H1 (cell line): ENCODE data around the gene CACUL1. TPM values are rescaled to one million over a fixed set of nuclear protein-coding genes. Genes with fewer than 3 reads are reported as not detected.

Experiments
- CTCF ChIA-PET: fragments of 300-600 bp; sonication (Branson Sonifier 250); formaldehyde crosslinking; loops from one replicate; lab custom pipeline; 2021; ENCODE audit not compliant: partially characterized antibody; lab: Charles Lee
- POLR2A ChIA-PET: fragments of 300-600 bp; sonication (Branson Sonifier 250); formaldehyde crosslinking; loops from one replicate; lab custom pipeline; 2021; ENCODE audit warnings: inconsistent platforms; ENCODE audit not compliant: partially characterized antibody; lab: Charles Lee
- DNase-seq, 2 experiments: peaks; one replicate each; pipeline versions ENCODE4 v3.0.0 to v3.0.0-alpha.2; 2010 to 2022; ENCODE audit warnings: low spot score in 2 of 2, low read depth in 1 of 2, mixed read lengths in 1 of 2
- FAIRE-seq: peaks from 2 replicates; lab custom pipeline; 2011; peaks lifted over from hg19 to GRCh38; lab: Jason Lieb, UNC
- H2AFZ ChIP-seq: 2 replicates; pipeline ENCODE4 v1.8.1; 2012; ENCODE audit warnings: low read length, inconsistent platforms
- H2AK5ac ChIP-seq: 2 replicates; pipeline ENCODE4 v1.6.1; 2013; ENCODE audit warnings: low read depth, low read length
- H2BK120ac ChIP-seq: replicated peaks from 2 replicates; pipeline ENCODE3; 2013; ENCODE audit warnings: low read depth, low read length, inconsistent platforms
- H2BK12ac ChIP-seq: 2 replicates; pipeline ENCODE4 v1.6.1; 2013; ENCODE audit warnings: low read depth, low read length
- H2BK15ac ChIP-seq: 2 replicates; pipeline ENCODE4 v1.6.1; 2013; ENCODE audit warnings: low read length
- H2BK20ac ChIP-seq: 2 replicates; pipeline ENCODE4 v1.6.1; 2013; ENCODE audit warnings: low read length
- H2BK5ac ChIP-seq: 2 replicates; pipeline ENCODE4 v1.6.1; 2013; ENCODE audit warnings: low read depth, low read length
- H3K14ac ChIP-seq: 2 replicates; pipeline ENCODE4 v1.6.1; 2013; ENCODE audit warnings: inconsistent platforms; ENCODE audit not compliant: insufficient read length
- H3K18ac ChIP-seq: 2 replicates; pipeline ENCODE4 v1.6.1; 2013; ENCODE audit warnings: low read length; ENCODE audit errors: extremely low read depth
- H3K23ac ChIP-seq: 2 replicates; pipeline ENCODE4 v1.6.1; 2013; ENCODE audit warnings: inconsistent platforms; ENCODE audit not compliant: insufficient read length
- H3K23me2 ChIP-seq: 2 replicates; pipeline ENCODE4 v1.6.1; 2013; ENCODE audit warnings: low read depth, low read length
- H3K27ac ChIP-seq: 2 replicates; pipeline ENCODE4 v1.6.1; 2011; ENCODE audit warnings: low read depth, low read length, inconsistent platforms
- H3K27me3 ChIP-seq, 4 experiments: replicated peaks in 1 of 4; 1 replicate in 1 of 4; 2 replicates in 3 of 4; pipeline versions ENCODE4 v1.6.1 to v1.8.1; 2011 to 2013; ENCODE audit warnings: low read length in 3 of 4, mild to moderate bottlenecking in 3 of 4, inconsistent platforms in 2 of 4, mixed read lengths in 2 of 4, moderate library complexity in 1 of 4; ENCODE audit not compliant: control insufficient read depth in 3 of 4, insufficient read depth in 3 of 4; ENCODE audit errors: extremely low read depth in 1 of 4
- H3K36me3 ChIP-seq, 4 experiments: 2 replicates each; pipeline versions ENCODE4 v1.6.1 to v1.8.1; 2011 to 2013; ENCODE audit warnings: mild to moderate bottlenecking in 4 of 4, low read length in 3 of 4, moderate library complexity in 2 of 4, control low read depth in 1 of 4, inconsistent platforms in 1 of 4; ENCODE audit not compliant: insufficient read depth in 4 of 4, control insufficient read depth in 2 of 4
- H3K4ac ChIP-seq: replicated peaks from 2 replicates; pipeline ENCODE3; 2013; ENCODE audit warnings: low read length, low read depth, mixed read lengths, inconsistent platforms; ENCODE audit not compliant: insufficient read length
- H3K4me1 ChIP-seq, 4 experiments: replicated peaks in 1 of 4; 1 replicate in 1 of 4; 2 replicates in 3 of 4; pipeline versions ENCODE4 v1.6.1 to v1.8.1; 2011 to 2013; ENCODE audit warnings: low read length in 3 of 4, inconsistent platforms in 2 of 4, mixed read lengths in 1 of 4; ENCODE audit not compliant: insufficient read depth in 4 of 4, control insufficient read depth in 3 of 4
- H3K4me2 ChIP-seq, 2 experiments: 2 replicates each; pipeline versions ENCODE4 v1.6.1 to v1.8.1; 2011 to 2013; ENCODE audit warnings: low read depth in 2 of 2, low read length in 2 of 2, control low read depth in 1 of 2, inconsistent platforms in 1 of 2, mild to moderate bottlenecking in 1 of 2; ENCODE audit not compliant: insufficient read depth in 1 of 2
- H3K4me3 ChIP-seq, 4 experiments: fragments of 200-600, 300-600 bp in 1 of 4; sonication (generic), shearing (Covaris generic), sonication (Bioruptor Twin) in 1 of 4; 2 replicates each; pipeline versions ENCODE4 v1.5.1 to v1.8.1; 2011 to 2016; ENCODE audit warnings: low read length in 4 of 4, low read depth in 3 of 4, control low read depth in 2 of 4, inconsistent platforms in 2 of 4, mild to moderate bottlenecking in 2 of 4, mixed read lengths in 1 of 4, moderate library complexity in 1 of 4; ENCODE audit not compliant: insufficient read depth in 2 of 4; ENCODE audit errors: extremely low read depth in 1 of 4
- H3K56ac ChIP-seq: replicated peaks from 2 replicates; pipeline ENCODE3; 2013; ENCODE audit warnings: low read depth, mild to moderate bottlenecking, mixed read lengths, low read length, inconsistent platforms; ENCODE audit not compliant: insufficient read length
- H3K79me1 ChIP-seq: 2 replicates; pipeline ENCODE4 v1.6.1; 2013; ENCODE audit warnings: low read depth, low read length, control low read depth
- H3K79me2 ChIP-seq, 2 experiments: 2 replicates each; pipeline versions ENCODE4 v1.6.1 to v1.8.1; 2012 to 2013; ENCODE audit warnings: low read length in 2 of 2, mild to moderate bottlenecking in 2 of 2, inconsistent platforms in 1 of 2; ENCODE audit not compliant: insufficient read depth in 2 of 2, control insufficient read depth in 1 of 2
- H3K9ac ChIP-seq, 4 experiments: replicated peaks in 1 of 4; 1 replicate in 1 of 4; 2 replicates in 3 of 4; pipeline versions ENCODE4 v1.6.1 to v1.8.1; 2011 to 2013; ENCODE audit warnings: low read depth in 3 of 4, low read length in 3 of 4, control low read depth in 2 of 4, mild to moderate bottlenecking in 2 of 4, moderate library complexity in 2 of 4, inconsistent platforms in 1 of 4; ENCODE audit errors: extremely low read depth in 1 of 4
- H3K9me3 ChIP-seq, 2 experiments: 2 replicates each; pipeline versions ENCODE4 v1.6.1 to v1.8.1; 2012 to 2013; ENCODE audit warnings: mild to moderate bottlenecking in 2 of 2, moderate library complexity in 2 of 2, control low read depth in 1 of 2, inconsistent platforms in 1 of 2, low read depth in 1 of 2, low read length in 1 of 2, mixed read lengths in 1 of 2; ENCODE audit not compliant: insufficient read depth in 2 of 2
- H4K20me1 ChIP-seq, 2 experiments: replicated peaks in 1 of 2; 2 replicates each; pipeline versions ENCODE3 to v1.8.1; 2011 to 2013; ENCODE audit warnings: inconsistent platforms in 2 of 2, low read length in 2 of 2, mild to moderate bottlenecking in 1 of 2; ENCODE audit not compliant: insufficient read depth in 2 of 2, control insufficient read depth in 1 of 2
- H4K5ac ChIP-seq: 2 replicates; pipeline ENCODE4 v1.6.1; 2013; ENCODE audit warnings: low read length, low read depth, mixed read lengths, inconsistent platforms; ENCODE audit not compliant: insufficient read length
- H4K8ac ChIP-seq: 2 replicates; pipeline ENCODE4 v1.8.0; 2013; ENCODE audit warnings: mild to moderate bottlenecking, moderate library complexity, low read length, inconsistent platforms; ENCODE audit not compliant: insufficient read depth; ENCODE audit errors: extremely low read depth
- H4K91ac ChIP-seq: replicated peaks from 2 replicates; pipeline ENCODE3; 2013; ENCODE audit warnings: low read length, mixed read lengths, inconsistent platforms; ENCODE audit not compliant: insufficient read length
- ATF2 ChIP-seq: IDR thresholded peaks from 2 replicates; pipeline ENCODE4 v1.6.1; 2012; ENCODE audit warnings: low read length, inconsistent platforms
- CEBPB ChIP-seq: IDR thresholded peaks from 2 replicates; pipeline ENCODE4 v1.6.1; 2012; ENCODE audit warnings: low read depth, low read length
- CHD1 ChIP-seq: IDR thresholded peaks from 2 replicates; pipeline ENCODE4 v1.6.1; 2012; ENCODE audit warnings: low read depth, low read length, improper control_type of control experiment
- FOSL1 ChIP-seq: IDR thresholded peaks from 2 replicates; pipeline ENCODE4 v1.6.1; 2011; ENCODE audit warnings: mild to moderate bottlenecking, low read depth, low read length, moderate library complexity; ENCODE audit not compliant: insufficient read depth
- GTF2F1 ChIP-seq: IDR thresholded peaks from 2 replicates; pipeline ENCODE4 v1.6.1; 2012; ENCODE audit warnings: low read depth, low read length, improper control_type of control experiment, borderline replicate concordance
- KDM5A ChIP-seq: fragments of 200-600 bp; IDR thresholded peaks from 2 replicates; pipeline ENCODE4 v1.7.1; 2012; ENCODE audit warnings: mild to moderate bottlenecking, low read length, inconsistent platforms, mixed read lengths
- RAD21 ChIP-seq, 2 experiments: IDR thresholded peaks in 1 of 2; conservative IDR thresholded peaks in 1 of 2; 2 replicates each; pipeline ENCODE4 v1.6.1; 2011; ENCODE audit warnings: low read depth in 2 of 2, low read length in 2 of 2, improper control_type of control experiment in 1 of 2, inconsistent platforms in 1 of 2, mild to moderate bottlenecking in 1 of 2, moderate library complexity in 1 of 2
- SIRT6 ChIP-seq: IDR thresholded peaks from one replicate; pipeline ENCODE4 v1.7.1; 2012; ENCODE audit warnings: low read length, inconsistent platforms
- SIX5 ChIP-seq: IDR thresholded peaks from 2 replicates; pipeline ENCODE4 v1.6.1; 2011; ENCODE audit warnings: mild to moderate bottlenecking, low read depth, low read length
- YY1 ChIP-seq: IDR thresholded peaks from 2 replicates; pipeline ENCODE4 v1.6.1; 2011; ENCODE audit warnings: low read depth, mild to moderate bottlenecking, low read length
- WGBS, 2 experiments: shearing (Covaris generic) in 1 of 2; methylation state at CpG; one replicate each; pipeline versions ENCODE4 v1.1.6 to v1.1.7; 2013 to 2015; ENCODE audit warnings: low lambda C conversion rate in 2 of 2, mixed read lengths in 2 of 2, inconsistent platforms in 1 of 2, low coverage in 1 of 2, missing lambda C conversion rate in 1 of 2; ENCODE audit not compliant: insufficient replicate concordance in 2 of 2, insufficient coverage in 1 of 2, insufficient read length in 1 of 2; ENCODE audit errors: extremely low coverage in 1 of 2, missing lambda C conversion rate in 1 of 2; 5-methylcytosine and 5-hydroxymethylcytosine counted together
- polyA plus RNA-seq, 7 experiments: library from polyadenylated mRNA; depleted of rRNA in 3 of 7; stranded (reverse) in 5 of 7; unstranded in 2 of 7; fragments of >200 nt in 5 of 7; fragments of 200-250 nt in 2 of 7; gene quantifications; 1 replicate in 5 of 7; 2 replicates in 1 of 7; 4 replicates in 1 of 7; pipeline versions ENCODE4 v1.2.1 to v1.2.3, GENCODE V29; 2011 to 2013; ENCODE audit warnings: missing spikeins in 2 of 7, mixed read lengths in 2 of 7
- total RNA-seq: library from RNA; stranded (reverse); fragmentation: NEBNext Ultra II Directional; extraction: Animal tissue kit (Norgen Biotek cat#: 25700); gene quantifications from 2 replicates; pipeline ENCODE4 v1.2.1, GENCODE V29; 2021

The CACUL1 gene
- total and polyA plus RNA-seq, 2 of the 8 experiments (the other 6 are each of a cell fraction or from before 2014, with no cell fraction given), result 6.5 to 34.2 TPM

- Histone ChIP-seq H3K27ac (no peak overlapping the region), H2BK12ac (no peak overlapping the region), H2BK5ac (no peak overlapping the region), H4K5ac (no peak overlapping the region), H2BK15ac (no peak overlapping the region), H3K9ac (no peak overlapping the region), H2AK5ac (no peak overlapping the region), H3K4me2 (no peak overlapping the region), H3K27me3 (no peaks in the 10 kb centered on the region), H4K8ac (no peak overlapping the region), H3K79me2 (peaks cover 0 to 16% of the 10 kb centered on the region in 2 experiments; a peak in 2 of 4 replicates), H3K4me3 (no peak overlapping the region), H3K4me1 (peaks cover 0 to 2% (median 0%) of the 10 kb centered on the region in 4 experiments; a peak in 2 of 7 replicates), H3K36me3 (peaks cover 0 to 5% (median 0%) of the 10 kb centered on the region in 4 experiments; a peak in 1 of 8 replicates), H2BK20ac (no peak overlapping the region), H3K9me3 (no peaks in the 10 kb centered on the region), H4K20me1 (peaks cover 0 to 3% of the 10 kb centered on the region in 2 experiments), H3K4ac (no peak overlapping the region), H2BK120ac (no peak overlapping the region), H3K23ac (no peak overlapping the region), H3K18ac (no peak overlapping the region), H3K56ac (no peak overlapping the region), H3K79me1 (no peaks in the 10 kb centered on the region; the same call in 1 of the 2 replicates), H3K23me2 (no peaks in the 10 kb centered on the region), H2AFZ (no peak overlapping the region), H4K91ac (no peak overlapping the region), H3K14ac (no peak overlapping the region)
- DNase-seq, result no peak
- ChIA-PET POLR2A (no interaction called here), CTCF (interaction anchor here (0.6 to 3.8 kb wide), 2 partner anchors 7 to 143 kb away, joined by 3 to 30 read pairs; no protein-coding TSS in a partner anchor)
- WGBS, 2 experiments, result 89% methylated on average over 1 of the region's 1 CpG; no CpG with 5 or more reads in 1 of the 2 experiments
- FAIRE-seq, result no peak
- TF ChIP-seq GTF2F1, result no peak
- TF ChIP-seq KDM5A, result no peak
- no peak for TF ChIP-seq CEBPB
- TF ChIP-seq FOSL1, result no peak
- TF ChIP-seq SIRT6, result no peak
- TF ChIP-seq CHD1, result no peak
- TF ChIP-seq RAD21 (IDR thresholded peaks at IDR 0.05 in 1 of 2, conservative IDR thresholded peaks at IDR 0.05 in 1 of 2; ENCODE audit: low read depth in 2 of 2, low read length in 2 of 2), result no peak
- TF ChIP-seq YY1, result no peak
- no peak for TF ChIP-seq SIX5
- TF ChIP-seq ATF2, result no peak
These were observed 44.3 kb downstream of the CACUL1 start for GRCh38 chr10:118710487-118710886.
